Activated naive CD4-positive, alpha-beta T cell (primary cell): ENCODE measurements around the gene PLAC8.
A peak's percentile ranks its signal among the peaks of the same experiment; 100 is the strongest.
"Not testable (repeated sequence)": the region's sequence is repeated elsewhere in the genome, so short reads cannot be mapped to it uniquely, and the experiment has no call there.

ENCODE experiments used
- DNase-seq, 4 experiments: peaks; one replicate each; lab custom pipeline; 2025; lab: John Stamatoyannopoulos, UW

Gene PLAC8, protein sequence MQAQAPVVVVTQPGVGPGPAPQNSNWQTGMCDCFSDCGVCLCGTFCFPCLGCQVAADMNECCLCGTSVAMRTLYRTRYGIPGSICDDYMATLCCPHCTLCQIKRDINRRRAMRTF

DNA sequence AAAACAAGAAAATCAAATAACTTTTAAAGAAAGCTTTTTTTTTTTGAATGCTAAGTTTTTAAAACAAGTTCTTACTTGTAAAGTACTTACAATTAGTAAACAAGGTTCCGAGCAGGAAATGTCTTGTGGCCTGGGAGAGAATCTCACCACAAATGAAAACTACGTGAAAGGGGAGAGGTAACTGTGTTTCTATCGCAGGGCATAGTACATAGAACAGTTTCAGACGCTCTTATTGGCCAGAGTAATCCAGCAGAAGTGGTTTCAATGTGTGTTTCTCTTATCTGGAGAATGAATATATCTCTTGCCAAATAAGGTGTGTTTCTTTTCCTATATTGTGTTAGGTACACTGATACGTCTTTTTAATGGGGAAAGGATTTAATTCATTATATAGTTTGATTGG is at the start of gene PLAC8:
TSS of gene PLAC8 (minus strand) at position 154 of the 400 bp plus-strand sequence. CDS start 6,808 bp downstream, outside the sequence.
- DNase-seq = peak in 1 of 4 experiments; percentile 3

DNA sequence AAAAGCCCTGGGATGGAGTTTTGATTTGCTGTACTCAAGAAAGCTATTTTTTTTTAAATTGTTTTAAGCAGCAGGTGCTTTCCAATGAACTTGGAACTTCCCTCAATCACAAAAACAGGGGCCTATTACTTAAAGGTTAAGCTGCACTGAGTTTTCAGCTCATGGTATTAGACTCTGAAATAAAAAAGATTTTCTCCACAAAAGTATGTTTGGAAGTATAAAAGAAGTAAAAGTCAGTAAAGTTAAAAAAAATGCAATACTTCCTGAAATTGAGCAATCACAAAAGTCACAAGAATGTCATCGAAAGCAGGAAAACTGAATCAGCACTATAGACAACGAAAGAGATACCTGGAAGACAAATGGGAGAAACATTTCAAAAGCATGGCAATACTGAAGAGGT is 38.9 kb upstream of the PLAC8 start:
- no peak for DNase-seq

DNA sequence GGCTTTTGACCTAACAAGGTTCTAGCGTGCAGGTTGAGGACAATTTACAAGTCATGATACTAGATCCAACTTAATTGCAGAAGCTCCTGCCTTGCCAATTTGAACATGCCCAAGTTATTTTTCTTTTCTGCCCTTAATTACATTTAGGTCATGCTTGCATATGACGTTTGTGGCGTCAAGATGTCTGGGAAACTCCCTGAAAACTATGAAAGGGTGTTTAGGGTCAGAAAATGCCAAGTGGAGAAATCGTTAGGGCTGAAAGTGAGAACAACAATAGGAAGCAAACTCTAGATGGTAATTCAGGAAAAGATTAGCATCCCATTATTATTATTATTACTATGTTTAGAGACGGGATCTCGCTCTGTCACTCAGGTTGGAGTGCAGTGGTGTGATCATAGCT is 38.2 kb upstream of the PLAC8 start:
- DNase-seq = no peak

DNA sequence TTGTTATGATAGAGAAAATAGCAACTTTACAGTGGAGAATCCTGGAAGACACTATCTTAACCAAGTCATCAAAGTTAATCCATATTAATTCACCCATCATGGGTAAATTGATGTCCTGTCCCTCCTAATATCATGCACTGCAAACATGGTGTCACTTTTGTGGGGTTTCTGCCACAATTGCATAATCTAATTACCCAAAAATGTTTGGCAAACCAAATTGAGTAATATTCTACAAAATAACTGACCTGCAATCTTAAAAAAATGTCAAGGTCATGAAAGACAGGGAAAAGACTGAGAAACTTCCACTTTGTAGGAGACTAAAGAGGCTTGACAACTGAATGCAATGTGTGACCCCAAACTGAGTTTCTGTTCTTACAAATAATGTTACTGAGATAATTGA is 37.1 kb upstream of the PLAC8 start:
- no peak for DNase-seq

DNA sequence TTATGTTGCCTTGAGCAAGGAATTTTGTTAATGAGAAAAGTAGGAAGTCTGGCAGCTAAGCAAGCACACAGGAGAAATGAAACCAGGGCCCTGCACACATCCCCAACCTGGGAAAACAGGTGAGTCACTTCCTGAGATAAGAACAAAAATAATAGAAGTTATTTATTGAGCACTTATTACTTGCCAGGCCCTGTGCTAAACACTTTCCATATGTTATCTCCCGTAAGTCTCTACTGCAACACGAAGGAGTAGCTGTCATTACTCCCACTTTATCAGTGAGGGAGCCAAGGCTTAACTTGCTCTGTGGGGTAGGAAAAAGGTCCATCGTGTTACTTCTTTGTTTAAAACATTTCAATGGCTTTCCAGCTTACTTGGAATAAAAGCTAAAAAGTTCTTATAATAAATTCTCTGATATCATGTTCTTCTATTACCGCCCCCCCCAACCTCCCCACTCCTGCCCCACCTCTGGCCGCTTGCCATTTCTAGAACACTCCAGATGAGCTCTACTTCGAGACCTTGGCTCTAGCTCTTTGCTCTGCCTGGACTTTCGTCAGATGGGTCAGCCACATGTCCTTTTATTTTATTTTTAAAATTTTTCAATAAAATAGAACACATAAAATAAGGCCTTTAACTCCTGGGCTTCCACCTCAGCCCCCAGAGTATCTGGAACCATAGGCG is 36.3 kb upstream of the PLAC8 start:
- DNase-seq = no peak

DNA sequence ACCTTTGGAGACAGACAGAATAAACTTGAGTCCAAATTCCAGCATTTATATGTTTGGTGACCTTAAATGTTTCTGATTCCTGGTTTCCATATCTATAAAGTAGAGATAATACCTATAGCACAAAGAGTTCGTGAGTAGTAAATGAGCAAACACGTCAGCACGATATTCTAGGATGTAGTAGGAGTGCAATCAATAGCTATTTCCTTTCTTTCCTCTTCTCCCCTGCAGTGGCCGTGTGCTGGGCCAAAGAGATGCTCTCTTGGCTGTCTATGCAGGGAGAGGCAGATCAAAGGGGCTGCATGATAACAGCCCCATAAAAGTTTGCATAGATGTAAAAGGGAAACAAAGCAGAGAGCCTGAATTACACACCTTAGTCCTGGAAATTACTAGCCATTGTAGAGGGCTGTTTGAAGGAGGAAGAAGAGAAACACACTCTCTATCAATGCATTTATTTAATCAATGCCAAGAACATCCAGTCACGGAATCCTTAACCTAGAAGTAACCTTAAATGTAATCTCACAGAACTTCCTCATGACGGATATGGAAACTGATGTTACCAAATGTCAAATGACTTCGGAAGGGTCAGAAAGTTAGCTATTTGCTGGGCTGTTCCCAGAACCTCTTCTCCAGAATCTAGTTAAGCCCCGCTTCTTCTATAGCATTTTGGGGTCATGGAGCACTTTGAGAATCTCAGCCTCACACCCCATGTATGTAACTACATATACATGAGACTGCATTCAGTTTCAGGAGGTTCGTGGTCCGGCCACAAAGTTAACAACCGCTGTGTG is 35.5 kb upstream of the PLAC8 start:
- DNase-seq = no peak

DNA sequence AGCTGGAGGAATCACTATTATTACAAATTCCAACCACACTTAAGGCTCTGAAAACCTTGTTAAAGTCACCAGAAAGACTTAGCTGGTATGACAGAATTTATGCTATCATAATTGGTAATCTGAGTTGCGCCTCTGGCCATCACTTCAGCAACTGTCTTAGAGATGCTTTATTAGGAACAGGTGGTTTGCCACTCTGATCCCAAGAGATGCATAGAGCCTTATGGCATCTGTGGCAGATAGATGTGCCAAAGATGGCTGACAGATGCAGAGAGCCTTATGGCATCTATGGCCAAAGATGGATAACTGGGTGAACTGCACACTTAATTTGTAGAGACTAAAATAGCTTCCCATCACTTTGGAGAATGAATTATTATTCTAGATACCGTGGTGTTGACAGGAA is 32.3 kb upstream of the PLAC8 start:
- DNase-seq = no peak

DNA sequence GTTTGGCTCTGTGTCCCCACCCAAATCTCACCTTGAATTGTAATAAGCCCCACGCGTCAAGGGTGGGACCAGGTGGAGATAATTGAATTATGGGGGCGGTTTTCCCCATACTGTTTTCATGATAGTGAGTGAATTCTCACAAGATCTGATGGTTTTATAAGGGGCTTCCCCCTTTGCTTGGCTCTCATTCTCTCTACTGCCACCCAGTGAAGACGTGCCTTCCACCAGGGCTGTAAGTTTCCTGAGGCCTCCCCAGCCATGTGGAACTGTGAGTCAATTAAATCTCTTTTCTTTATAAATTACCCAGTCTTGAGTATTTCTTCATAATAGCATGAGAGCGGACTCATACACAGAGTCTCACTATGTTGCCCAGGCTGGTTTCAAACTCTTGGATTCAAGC is 31.2 kb upstream of the PLAC8 start:
- not testable (repeated sequence) for DNase-seq

DNA sequence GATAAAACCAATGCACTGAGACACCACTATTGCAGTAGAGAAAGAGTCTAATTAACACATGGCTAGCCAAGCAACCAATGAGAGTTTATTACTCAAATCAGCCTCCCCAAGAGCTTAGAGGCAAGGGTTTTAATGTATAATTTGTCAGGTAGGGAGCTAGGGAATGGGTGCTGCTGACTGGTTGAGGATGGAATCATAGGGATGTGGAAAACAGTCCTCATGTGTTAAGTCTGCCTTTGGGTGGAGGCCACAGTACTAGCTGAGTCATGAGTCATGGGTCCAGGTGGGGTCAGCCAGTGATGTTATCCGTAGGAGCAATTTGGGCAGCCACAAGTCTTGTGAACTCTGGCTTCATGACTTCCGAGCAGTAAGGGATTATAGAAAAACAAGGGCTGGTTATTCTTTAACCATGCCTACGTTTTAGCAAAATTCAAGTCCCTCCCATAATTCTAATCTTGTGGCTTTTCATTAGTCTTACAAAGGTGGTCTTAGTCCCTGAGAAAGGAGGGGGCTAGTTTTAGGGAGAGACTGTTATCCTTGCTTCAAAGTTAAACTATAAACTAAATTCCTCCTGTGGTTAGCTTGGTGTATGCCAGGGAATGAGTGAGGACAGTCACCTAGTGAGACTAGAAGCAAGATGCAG is 25.1 kb upstream of the PLAC8 start:
- no peak for DNase-seq

DNA sequence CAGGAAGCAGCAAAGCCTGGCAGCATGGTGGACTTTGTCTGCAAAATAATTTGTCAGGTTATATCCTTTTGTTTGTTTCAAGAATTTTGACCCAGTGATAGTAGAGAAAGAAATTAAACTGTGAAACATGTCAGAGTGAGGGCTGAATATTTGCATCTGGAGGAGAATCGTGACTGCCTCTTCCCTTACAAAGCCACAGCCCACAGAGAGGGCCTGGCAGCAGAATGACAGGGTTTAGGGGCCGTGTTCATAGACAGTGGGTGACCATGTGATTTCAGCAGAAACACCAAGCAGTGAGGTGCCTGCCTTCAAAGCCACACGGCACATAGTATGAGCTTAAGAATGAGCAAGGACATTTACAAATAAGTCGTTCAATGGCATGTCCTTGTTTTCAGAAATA is 24.4 kb upstream of the PLAC8 start:
- DNase-seq = no peak

DNA sequence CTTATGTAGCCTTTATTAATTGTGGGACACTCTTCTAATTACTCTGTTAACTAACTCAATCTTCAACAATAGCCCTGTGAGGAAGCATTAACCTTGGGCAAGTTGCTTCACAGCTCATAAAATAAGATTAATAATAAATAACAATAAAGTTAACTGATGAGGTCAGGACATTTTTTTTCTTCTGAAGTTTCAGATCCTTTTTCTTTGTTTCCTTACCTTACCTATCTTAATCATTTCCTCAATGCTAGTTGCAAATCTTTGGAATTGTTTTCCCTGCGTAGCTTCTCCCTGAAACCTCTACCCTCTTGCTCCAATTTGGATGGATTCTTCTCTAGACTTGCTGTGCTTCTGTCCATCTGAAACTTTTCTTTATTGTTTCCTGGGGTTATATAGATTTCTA is 17.5 kb upstream of the PLAC8 start:
- DNase-seq = no peak

DNA sequence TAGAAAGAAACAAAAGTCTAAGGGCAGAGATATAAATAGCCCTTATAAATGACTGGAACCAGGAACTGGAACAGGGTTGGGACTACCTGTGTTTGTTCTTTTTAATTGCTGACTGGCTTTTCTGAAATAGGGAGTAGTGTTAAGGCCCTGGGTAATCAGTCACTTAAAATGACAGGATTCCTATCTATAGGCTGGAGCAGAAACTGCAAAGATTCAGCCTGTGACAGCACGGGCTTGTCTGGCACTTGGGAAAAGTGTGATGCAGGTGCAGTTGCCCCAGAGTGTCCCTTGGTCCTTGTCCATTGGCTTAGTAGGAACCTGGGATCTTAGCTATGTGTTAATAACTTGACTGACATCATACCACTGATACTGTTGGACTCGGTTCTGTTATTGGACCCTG is 14.7 kb upstream of the PLAC8 start:
- no peak for DNase-seq

DNA sequence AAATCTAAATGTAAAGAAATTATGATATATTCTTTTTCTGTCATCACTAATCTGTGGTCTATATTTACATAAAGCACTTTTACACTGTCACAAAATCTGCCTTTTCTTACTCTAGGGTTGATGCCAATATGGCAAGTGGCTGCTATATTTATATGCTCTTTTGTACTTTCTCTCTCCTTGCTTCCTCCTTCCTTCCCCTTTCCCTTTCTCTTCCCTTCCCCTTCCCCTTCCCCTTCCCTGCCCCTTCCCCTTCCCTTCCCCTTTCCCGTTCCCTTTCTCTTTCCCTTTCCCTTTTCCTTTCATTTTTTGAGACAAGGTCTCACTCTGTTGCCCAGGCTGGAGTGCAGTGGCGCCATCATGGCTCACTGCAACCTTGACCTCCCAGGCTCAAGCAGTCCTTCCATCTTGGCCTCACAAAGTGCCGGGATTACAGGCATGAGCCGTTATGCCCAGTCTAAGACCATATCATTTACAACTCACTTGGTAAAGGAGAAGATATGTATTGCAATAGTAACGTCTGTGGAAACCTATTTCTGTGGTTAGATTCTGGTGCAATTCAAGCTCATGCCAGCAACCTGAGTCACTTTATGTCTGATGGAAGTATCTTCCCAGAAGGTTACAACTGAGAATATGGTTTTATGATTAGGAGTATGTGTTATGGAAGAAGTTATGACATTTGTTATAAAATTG is 13.9 kb upstream of the PLAC8 start:
- no peak for DNase-seq

DNA sequence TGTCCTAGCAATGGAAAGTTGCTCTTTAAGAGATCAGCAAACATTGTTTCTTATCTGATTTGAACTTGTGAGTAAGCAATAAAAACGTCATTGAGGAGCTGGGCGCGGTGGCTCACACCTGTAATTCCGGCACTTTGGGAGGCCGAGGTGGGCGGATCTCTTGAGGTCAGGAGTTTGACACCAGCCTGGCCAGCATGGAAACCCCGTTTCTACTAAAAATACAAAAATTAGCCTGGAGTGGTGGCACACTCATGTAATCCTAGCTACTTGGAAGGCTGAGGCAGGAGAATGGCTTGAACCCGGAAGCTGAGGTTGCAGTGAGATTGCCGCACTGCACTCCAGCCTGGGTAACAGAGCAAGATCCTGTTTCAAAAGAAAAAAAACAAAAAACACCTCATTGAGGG is 11.2 kb upstream of the PLAC8 start:
- DNase-seq = peak in 1 of 4 experiments; percentile 7

DNA sequence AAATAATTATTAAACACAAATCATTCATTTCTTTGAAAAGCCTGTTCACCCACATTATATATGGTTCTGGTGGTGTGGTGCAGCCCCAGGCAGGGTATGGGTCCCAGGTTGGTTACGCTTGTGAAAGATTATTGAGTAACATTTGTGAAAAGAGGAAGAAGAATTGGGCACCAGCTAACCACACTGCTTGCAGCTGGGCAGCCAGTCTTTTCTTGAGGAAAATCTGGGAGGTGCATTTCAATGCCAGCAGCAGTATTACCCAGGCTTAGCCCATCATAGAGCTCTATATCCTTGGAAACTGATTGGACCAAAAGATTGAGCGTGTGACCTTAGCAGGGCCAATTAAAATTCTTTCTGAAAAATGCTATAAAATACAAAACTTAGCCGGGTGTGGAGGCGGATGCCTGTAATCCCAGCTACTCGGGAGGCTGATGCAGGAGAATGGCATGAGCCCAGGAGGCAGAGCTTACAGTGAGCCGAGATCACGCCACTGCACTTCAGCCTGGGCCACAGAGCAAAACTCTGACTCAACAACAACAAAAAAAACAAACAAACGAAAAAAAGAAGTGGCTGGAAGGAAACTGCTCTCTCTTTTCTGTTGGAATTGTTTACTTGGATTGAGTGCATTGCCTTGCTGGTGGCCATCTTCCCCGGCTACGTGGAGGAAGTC is 9.7 kb upstream of the PLAC8 start:
- no peak for DNase-seq

DNA sequence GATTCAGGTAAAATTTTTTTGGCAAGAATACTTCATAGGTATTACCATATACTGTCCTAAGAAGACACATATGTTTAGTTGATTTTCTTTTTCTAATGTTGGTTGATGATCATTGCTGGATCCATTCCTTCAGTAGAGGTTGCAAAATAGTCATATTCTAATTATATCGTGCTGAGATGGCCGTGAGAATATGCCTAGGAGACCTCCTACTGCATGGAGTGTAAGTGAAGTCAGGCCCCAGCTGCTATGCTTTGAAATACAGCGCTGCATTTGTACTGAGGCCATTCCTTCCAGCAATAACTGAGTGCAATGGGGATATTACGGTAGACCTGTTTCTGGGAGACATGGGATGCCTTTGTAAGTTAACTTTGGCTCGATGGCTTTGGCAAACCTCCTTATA is 6.7 kb upstream of the PLAC8 start:
- DNase-seq = no peak

DNA sequence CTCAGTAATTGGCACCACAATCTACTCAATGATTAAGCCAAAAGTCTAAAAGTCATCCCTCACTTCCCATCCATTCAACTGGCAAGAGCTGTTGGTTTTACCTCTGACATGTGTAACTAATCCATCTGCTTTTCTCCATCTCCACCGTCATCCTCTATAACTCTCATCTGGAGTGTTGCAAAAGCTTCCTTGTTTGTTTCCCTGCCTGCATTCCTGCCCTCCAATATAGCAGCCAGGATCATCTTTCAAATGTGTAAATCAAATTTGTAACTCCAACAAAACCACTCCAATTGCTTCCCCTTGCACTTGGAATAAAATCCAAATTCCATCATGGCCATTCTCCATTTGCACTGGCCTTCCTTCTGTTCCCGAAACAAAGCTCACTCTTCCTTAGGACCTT is 4.3 kb upstream of the PLAC8 start:
- DNase-seq = no peak

DNA sequence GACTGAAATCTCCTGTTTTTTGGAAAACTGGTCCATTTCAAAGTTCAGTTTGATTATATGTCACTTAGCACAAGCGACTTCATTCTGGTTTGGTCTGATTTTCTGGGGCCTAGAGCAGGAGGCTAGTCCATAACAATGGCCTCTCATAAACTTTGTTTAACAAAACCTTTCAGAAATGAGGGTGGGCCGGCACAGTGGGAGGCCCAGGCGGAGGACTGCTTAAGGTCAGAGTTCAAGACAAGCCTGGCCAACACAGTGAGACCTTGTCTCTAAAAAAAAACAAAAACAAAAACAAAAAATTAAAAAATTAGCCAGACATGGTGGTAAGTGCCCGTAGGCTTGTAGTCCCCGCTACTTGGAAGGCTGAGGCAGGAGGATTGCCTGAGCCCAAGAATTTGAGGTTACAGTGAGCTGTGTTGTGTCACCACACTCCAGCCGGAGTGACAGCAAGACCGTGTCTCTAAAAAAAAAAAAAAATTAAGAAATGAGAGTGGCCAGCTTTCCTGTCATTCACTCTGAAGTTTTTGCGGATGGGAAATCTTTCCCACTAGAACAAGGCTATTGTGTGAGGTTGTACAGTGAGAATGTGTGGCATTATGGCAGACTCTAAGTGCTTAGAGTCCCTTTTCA is 1.2 kb upstream of the PLAC8 start:
- DNase-seq = no peak

DNA sequence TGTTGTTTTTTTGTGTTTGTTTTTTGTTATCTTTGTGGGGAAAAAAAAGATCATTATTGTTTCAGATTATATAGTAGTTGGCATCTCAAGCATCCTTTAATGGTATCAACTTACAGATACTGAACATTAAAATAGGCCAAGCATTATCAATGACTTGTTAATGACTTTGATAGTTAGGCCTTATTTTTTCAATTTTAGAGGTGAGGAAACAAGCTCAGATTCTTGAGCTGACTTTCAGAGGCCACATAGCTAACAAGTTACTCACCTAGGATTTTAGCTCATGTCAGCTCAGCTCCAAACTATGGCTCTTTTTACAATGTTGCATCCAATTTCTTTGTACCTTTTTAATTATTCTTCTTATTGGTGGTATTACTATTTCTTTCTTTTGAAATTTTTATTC is 471 bp upstream of the PLAC8 start:
- DNase-seq = no peak

DNA sequence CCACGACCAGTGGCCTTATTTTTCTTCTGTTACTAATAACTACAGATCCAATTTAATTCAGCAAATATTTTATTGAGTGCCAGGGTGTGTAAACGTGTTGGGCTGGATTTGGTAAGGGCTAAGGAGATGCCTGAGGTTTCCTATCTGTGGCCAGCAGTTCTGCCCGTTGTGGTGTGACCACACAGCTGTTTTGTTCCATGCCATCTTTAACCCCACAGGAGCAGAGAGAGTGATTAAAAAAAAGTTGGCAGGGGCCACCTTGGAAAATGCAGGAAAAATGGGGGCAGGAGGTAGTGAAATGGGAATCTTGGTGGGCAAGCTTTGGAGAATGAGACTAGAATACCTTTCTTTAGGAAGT is 1.1 kb downstream of the PLAC8 start:
- DNase-seq = no peak

DNA sequence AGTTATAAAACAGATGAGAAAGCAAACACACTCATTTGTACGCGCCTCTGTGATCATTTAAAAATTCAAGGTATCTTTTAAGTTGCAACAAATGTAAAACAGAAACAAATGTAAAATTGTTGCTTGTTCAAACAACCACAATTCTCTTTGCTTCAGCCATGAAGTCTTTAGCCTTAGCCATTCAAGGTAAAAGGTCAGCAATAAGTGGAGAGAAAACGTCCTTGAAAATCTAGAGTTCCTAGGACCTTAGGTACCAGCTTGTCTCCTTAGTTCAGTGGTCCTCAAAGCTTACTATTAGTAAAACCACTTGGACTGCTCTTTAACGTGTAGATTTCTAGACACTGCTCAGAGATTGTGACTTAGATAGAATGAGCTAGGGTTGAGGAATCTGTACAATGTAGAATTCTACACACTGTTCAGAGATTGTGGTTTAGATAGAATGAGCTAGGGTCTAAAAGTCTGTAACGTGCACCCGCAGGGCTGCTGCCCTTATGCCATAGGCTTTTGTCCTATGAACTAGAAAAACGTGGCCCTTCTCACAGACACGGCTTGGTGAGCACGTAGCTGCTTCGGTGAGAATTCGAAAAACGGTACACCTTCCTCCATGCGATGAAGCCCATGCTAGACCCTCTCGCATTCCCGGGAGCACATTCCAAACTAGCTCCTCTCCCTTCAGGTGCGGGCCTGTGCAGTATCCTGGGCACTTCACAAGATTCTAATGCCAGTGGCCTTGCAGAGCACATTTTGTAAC is 1.7 kb downstream of the PLAC8 start:
- peak in 1 of 4 experiments; percentile 8 for DNase-seq
